Transverse colon (tissue), 4 donors: ENCODE results near the gene PARVA. TPM values are rescaled to one million over a fixed set of nuclear protein-coding genes. Genes with fewer than 3 reads are reported as not detected.
A peak's percentile ranks its signal among the peaks of the same experiment; 100 is the strongest.

Experiments used
- DNase-seq: peaks from one replicate; pipeline ENCODE4 v3.0.0-alpha.2; 2019
- H3K27ac ChIP-seq, 4 donors: fragments of 200-600 bp; sonication (generic); 2 replicates each; pipeline ENCODE4 v1.5.1; 2016 to 2018; ENCODE audit warnings: inconsistent platforms in 4 of 4
- H3K27me3 ChIP-seq: fragments of 200-600 bp; sonication (generic); 2 replicates; pipeline ENCODE4 v1.5.1; 2017; ENCODE audit warnings: inconsistent platforms
- H3K36me3 ChIP-seq, 4 donors: fragments of 200-600 bp; sonication (generic); 2 replicates each; pipeline ENCODE4 v1.5.1; 2017 to 2019; ENCODE audit warnings: inconsistent platforms in 4 of 4
- H3K4me1 ChIP-seq, 4 donors: fragments of 200-600 bp; sonication (generic); 2 replicates each; pipeline ENCODE4 v1.5.1; 2017 to 2020; ENCODE audit warnings: inconsistent platforms in 4 of 4
- H3K4me3 ChIP-seq, 4 donors: fragments of 200-600 bp; sonication (generic); 1 replicate in 1 of 4; 2 replicates in 3 of 4; pipeline versions ENCODE4 v1.5.1 to v1.6.1; 2017 to 2019; ENCODE audit warnings: inconsistent platforms in 4 of 4
- H3K9me3 ChIP-seq, 2 donors: fragments of 200-600 bp; sonication (generic); 2 replicates each; pipeline ENCODE4 v1.5.1; 2017 to 2019; ENCODE audit warnings: inconsistent platforms in 2 of 2
- EP300 ChIP-seq: sonication (generic); formaldehyde crosslinking; IDR thresholded peaks from one replicate; pipeline ENCODE4 v1.6.1; 2017; ENCODE audit warnings: antibody characterized with exemption, low read depth
- POLR2A ChIP-seq: fragments of 450-650 bp; IDR thresholded peaks from one replicate; pipeline ENCODE4 v1.6.1; 2016; ENCODE audit warnings: antibody characterized with exemption, mild to moderate bottlenecking, moderate library complexity
- POLR2AphosphoS5 ChIP-seq, 3 donors: sonication (generic); formaldehyde crosslinking; IDR thresholded peaks; one replicate each; pipeline ENCODE4 v1.6.1; 2016; ENCODE audit warnings: antibody characterized with exemption in 3 of 3
- WGBS, 2 donors: methylation state at CpG; one replicate each; pipeline ENCODE4 v1.1.5; 2018; ENCODE audit warnings: low coverage in 1 of 2; 5-methylcytosine and 5-hydroxymethylcytosine counted together
- in situ Hi-C, 4 donors: fragments of 200-750 bp; cut with MboI; loops; one replicate each; pipeline versions ENCODE4 v1.15.0 to v1.15.1; 2017; ENCODE audit warnings: low sequenced_read_pairs in 3 of 4, low pct_ligation_motif_present in 1 of 4, low pct_unique_long_range_greater_than_20kb in 1 of 4
- intact Hi-C: fragments of 100-400 bp; cut with DNase I; formaldehyde crosslinking; loops from one replicate; pipeline ENCODE4 v1.15.1; 2023; ENCODE audit warnings: low total_unique reads
- total RNA-seq, 4 donors: library from RNA; depleted of rRNA; stranded (reverse); fragments of >200 nt; gene quantifications; one replicate each; pipeline ENCODE4 v1.1.0, GENCODE V29; 2016
- TF ChIP-seq, protein P1 (sequence below), 5 experiments: fragments of 200-600 bp in 3 of 5; fragments of 450-650 bp in 2 of 5; sonication (generic) in 3 of 5; IDR thresholded peaks; 1 replicate in 2 of 5; 2 replicates in 3 of 5; pipeline ENCODE4 v1.5.1; 2016 to 2017; ENCODE audit warnings: antibody characterized with exemption in 5 of 5, inconsistent platforms in 3 of 5, mild to moderate bottlenecking in 2 of 5, moderate library complexity in 1 of 5

Gene PARVA
- total RNA-seq, 4 donors from 2014 or later, result 34.3 to 82.0 (median 45.1) TPM

DNA sequence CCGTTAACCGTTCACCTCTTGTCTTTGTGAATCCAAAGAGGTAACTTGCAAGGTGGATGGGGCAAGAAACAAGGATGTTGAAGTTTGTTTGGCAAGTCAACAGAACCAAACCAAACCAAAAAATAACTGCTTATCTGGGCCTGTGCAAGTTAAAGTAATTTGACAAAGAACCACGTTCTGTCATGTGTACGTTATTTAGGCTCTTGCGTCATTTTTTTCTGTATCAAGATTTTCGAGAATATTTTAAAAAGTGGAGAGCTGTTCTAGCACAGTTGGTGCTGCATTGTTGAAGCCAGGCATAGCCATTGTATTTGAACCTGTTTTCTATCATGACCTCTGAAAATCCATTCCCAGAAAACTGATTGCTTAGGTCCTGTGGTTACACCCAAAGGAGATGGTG is 55.1 kb downstream of the PARVA start:
- no peaks in the 10 kb centered on the region for H3K36me3 ChIP-seq
- no peak for DNase-seq
- H3K27ac ChIP-seq, result peak overlapping the region; percentile 76 to 90 (median 84)
- TF ChIP-seq, protein P1, sequence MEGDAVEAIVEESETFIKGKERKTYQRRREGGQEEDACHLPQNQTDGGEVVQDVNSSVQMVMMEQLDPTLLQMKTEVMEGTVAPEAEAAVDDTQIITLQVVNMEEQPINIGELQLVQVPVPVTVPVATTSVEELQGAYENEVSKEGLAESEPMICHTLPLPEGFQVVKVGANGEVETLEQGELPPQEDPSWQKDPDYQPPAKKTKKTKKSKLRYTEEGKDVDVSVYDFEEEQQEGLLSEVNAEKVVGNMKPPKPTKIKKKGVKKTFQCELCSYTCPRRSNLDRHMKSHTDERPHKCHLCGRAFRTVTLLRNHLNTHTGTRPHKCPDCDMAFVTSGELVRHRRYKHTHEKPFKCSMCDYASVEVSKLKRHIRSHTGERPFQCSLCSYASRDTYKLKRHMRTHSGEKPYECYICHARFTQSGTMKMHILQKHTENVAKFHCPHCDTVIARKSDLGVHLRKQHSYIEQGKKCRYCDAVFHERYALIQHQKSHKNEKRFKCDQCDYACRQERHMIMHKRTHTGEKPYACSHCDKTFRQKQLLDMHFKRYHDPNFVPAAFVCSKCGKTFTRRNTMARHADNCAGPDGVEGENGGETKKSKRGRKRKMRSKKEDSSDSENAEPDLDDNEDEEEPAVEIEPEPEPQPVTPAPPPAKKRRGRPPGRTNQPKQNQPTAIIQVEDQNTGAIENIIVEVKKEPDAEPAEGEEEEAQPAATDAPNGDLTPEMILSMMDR (IDR thresholded peaks at IDR 0.05), result no peak
- no peak for TF ChIP-seq EP300
- no peak for TF ChIP-seq POLR2A
- no peak for TF ChIP-seq POLR2AphosphoS5 (IDR thresholded peaks at IDR 0.05)
- intact Hi-C loops (no loop called here), in situ Hi-C loops (no loop called here)
- peaks cover 25 to 79% (median 59%) of the 10 kb centered on the region in 4 donors for H3K4me1 ChIP-seq
- H3K27me3 ChIP-seq, result no peaks in the 10 kb centered on the region
- WGBS, 2 donors, result 84 to 89% methylated on average over 6 of the region's 6 CpGs
- no peaks in the 10 kb centered on the region for H3K9me3 ChIP-seq
- H3K4me3 ChIP-seq, result no peak overlapping the region

DNA sequence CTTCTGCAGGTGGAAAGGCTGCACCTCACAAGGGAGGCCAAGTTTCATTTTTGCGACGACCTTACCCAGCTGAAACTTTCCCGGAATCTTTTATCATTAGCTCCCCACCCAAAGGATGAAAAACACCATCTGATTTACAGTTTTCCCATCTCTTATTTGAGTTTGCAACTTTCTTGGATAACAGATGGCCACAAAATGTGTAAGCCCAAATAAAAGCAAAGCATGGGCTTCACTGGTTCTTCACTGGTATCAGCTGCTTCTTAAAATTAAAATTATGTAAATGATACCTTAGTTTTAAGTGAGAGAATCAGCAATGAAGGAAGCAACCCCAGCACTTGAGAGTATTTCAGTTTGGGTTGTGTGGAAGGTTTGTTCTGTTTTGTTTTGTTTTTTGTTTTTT is 55.8 kb downstream of the PARVA start:
- no peaks in the 10 kb centered on the region for H3K27me3 ChIP-seq
- no peak for DNase-seq
- in situ Hi-C loops, result no loop called here
- H3K4me3 ChIP-seq, result no peak overlapping the region
- no peaks in the 10 kb centered on the region for H3K36me3 ChIP-seq
- WGBS, 2 donors, result 0 to 61% methylated on average over 3 of the region's 3 CpGs
- TF ChIP-seq POLR2AphosphoS5 (IDR thresholded peaks at IDR 0.05) (no peak), EP300 (no peak), POLR2A (no peak)
- TF ChIP-seq, protein P1 (IDR thresholded peaks at IDR 0.05), result no peak
- intact Hi-C loops, result no loop called here
- no peaks in the 10 kb centered on the region for H3K9me3 ChIP-seq
- peak overlapping the region; percentile 76 to 90 (median 84) for H3K27ac ChIP-seq
- H3K4me1 ChIP-seq, result peaks cover 25 to 79% (median 59%) of the 10 kb centered on the region in 4 donors

DNA sequence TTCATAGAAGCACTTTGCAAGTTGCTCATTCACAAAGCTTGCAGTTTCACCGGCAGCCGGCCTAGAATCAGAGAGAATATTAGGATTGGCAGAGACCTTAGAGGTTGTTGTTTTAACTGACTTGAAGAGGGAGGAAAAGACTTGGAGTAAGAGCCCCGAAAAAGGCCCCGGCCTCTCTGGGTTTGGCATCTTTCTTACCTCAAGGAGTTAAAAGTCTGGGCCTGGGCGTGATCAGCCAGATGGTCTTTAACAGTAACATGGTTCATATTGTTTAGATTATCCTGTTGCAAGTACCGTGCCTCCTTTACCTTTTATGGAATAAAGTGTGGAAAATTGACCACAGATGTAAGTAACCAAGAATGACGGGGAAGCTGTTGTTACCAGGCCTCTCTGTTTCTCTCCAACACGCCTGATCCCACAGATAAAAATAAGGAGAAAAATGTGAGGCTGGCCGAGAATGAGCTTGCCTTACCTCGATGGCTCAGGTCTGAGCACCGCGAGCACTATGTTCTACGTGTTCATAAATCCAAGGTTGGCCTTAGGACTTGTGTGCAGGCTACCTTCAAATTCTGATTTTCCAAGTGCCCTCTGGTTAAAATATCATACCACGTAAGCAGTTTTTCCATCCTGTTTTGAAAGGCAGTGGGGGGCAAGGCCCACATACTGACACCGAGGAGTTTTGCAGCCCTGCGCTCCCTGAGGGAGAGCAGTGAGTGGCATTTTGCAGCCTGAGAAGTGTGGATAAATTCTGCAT is 56.4 kb downstream of the PARVA start:
- Histone ChIP-seq H3K4me3 (no peak overlapping the region), H3K27ac (peak overlapping the region; percentile 76 to 90 (median 84)), H3K9me3 (no peaks in the 10 kb centered on the region), H3K4me1 (peaks cover 25 to 81% (median 55%) of the 10 kb centered on the region in 4 donors), H3K36me3 (no peaks in the 10 kb centered on the region), H3K27me3 (no peaks in the 10 kb centered on the region)
- TF ChIP-seq EP300, result peak; percentile 35
- peak; percentile 31 to 56 (median 47) for TF ChIP-seq POLR2AphosphoS5 (IDR thresholded peaks at IDR 0.05)
- TF ChIP-seq, protein P1 (IDR thresholded peaks at IDR 0.05), result no peak
- intact Hi-C loops (no loop called here), in situ Hi-C loops (no loop called here)
- 61 to 68% methylated on average over 4 to 16 of the region's 16 CpGs for WGBS, 2 donors
- peak; percentile 26 for DNase-seq

DNA sequence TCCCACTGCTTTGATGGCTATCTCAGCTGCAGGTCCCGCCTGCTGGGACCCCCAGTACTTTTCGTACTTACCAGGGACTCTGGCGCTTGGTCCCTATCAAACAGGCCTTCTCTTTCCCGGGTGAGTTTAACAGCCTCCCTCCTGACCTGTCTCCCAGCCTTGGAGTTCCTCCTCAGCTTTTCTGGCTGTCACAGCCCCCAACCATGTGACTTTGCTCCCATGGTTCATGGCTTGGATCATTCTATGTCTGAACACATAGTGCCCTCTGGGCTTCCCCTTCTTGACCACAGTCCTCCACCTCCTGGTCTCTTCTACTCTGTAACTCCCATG is 56.9 kb downstream of the PARVA start:
- in situ Hi-C loops, result no loop called here
- no peak for DNase-seq
- Histone ChIP-seq H3K4me3 (no peak overlapping the region), H3K27ac (peak overlapping the region; percentile 76 to 90 (median 84)), H3K9me3 (no peaks in the 10 kb centered on the region), H3K27me3 (no peaks in the 10 kb centered on the region), H3K36me3 (no peaks in the 10 kb centered on the region), H3K4me1 (peaks cover 25 to 81% (median 53%) of the 10 kb centered on the region in 4 donors)
- intact Hi-C loops, result no loop called here
- TF ChIP-seq POLR2AphosphoS5 (IDR thresholded peaks at IDR 0.05), result no peak
- no peak for TF ChIP-seq EP300
- TF ChIP-seq, protein P1 (IDR thresholded peaks at IDR 0.05), result no peak
- TF ChIP-seq POLR2A, result no peak
- 79 to 80% methylated on average over 1 to 4 of the region's 4 CpGs for WGBS, 2 donors
